ENCODE data around the gene C17orf75. TPM values are rescaled to one million over a fixed set of nuclear protein-coding genes. Genes with fewer than 3 reads are reported as not detected.

C17orf75 gene
- total and polyA plus RNA-seq, 10 of the 15 experiments (the other 5 are each of a cell fraction or from before 2014, with no cell fraction given) = 21.7 to 53.0 (median 27.3) TPM

DNA sequence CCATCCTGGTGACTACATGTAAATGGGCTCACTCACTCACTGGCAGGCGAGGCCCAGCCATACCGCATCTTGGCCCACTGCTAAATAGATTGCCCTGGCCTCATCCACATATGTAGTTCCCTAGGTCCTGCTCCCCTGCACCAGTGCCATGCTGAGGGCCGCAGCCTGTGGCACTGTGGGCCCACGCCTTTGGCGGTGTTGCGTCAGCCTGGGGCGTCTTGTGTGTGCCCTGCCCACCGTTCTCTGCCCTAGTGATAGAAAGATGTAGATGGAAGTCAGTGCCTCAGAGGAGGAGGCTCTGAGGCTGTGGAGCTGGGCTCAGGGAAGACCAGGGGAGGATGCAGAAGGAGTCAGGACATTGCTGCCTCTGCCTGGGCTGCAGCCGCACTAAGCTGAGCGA, 18.9 kb downstream of the C17orf75 start:
- POLR2A ChIA-PET = interaction anchor here (0.6 kb wide), 2 partner anchors 17 to 131 kb away, joined by 3 read pairs; no protein-coding TSS in a partner anchor
- H2AFZ ChIP-seq (ENCODE audit: control insufficient read depth, low read depth, low read length) = no peak overlapping the region
- in situ Hi-C loops (cut with MboI) = no loop called here
- TF ChIP-seq SMAD1 (IDR thresholded peaks at IDR 0.05; ENCODE audit: low read depth, partially characterized antibody) (no peak), NFYA (IDR thresholded peaks at IDR 0.05; ENCODE audit: borderline replicate concordance, low read depth, low read length) (no peak), SREBF2 (IDR thresholded peaks at IDR 0.05; ENCODE audit: low read length) (no peak), YY1 (IDR thresholded peaks at IDR 0.05; ENCODE audit: low read depth, low read length) (no peak), POLR2AphosphoS5 (IDR thresholded peaks at IDR 0.05; ENCODE audit: low read length) (no peak), JUNB (IDR thresholded peaks at IDR 0.05) (no peak), ZNF384 (IDR thresholded peaks at IDR 0.05; ENCODE audit: borderline replicate concordance, low read depth, low read length) (no peak), ZNF24 (IDR thresholded peaks at IDR 0.05) (no peak), ZNF207 (IDR thresholded peaks at IDR 0.05; ENCODE audit: borderline replicate concordance) (no peak), EZH2 (IDR thresholded peaks at IDR 0.05; ENCODE audit: borderline replicate concordance, control insufficient read depth, low read depth, low read length) (no peak), FOXM1 (IDR thresholded peaks at IDR 0.05; ENCODE audit: low read depth, low read length) (no peak), NRF1 (conservative IDR thresholded peaks at IDR 0.05; ENCODE audit: low read depth, low read length) (no peak), FOS (IDR thresholded peaks at IDR 0.05; ENCODE audit: borderline replicate concordance, extremely low read depth, insufficient read length) (no peak), TAF1 (IDR thresholded peaks at IDR 0.05; ENCODE audit: borderline replicate concordance, low read depth, low read length) (no peak)
- TF ChIP-seq, protein P1, sequence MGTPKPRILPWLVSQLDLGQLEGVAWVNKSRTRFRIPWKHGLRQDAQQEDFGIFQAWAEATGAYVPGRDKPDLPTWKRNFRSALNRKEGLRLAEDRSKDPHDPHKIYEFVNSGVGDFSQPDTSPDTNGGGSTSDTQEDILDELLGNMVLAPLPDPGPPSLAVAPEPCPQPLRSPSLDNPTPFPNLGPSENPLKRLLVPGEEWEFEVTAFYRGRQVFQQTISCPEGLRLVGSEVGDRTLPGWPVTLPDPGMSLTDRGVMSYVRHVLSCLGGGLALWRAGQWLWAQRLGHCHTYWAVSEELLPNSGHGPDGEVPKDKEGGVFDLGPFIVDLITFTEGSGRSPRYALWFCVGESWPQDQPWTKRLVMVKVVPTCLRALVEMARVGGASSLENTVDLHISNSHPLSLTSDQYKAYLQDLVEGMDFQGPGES (IDR thresholded peaks at IDR 0.05) = no peak
- TF ChIP-seq, protein P2, sequence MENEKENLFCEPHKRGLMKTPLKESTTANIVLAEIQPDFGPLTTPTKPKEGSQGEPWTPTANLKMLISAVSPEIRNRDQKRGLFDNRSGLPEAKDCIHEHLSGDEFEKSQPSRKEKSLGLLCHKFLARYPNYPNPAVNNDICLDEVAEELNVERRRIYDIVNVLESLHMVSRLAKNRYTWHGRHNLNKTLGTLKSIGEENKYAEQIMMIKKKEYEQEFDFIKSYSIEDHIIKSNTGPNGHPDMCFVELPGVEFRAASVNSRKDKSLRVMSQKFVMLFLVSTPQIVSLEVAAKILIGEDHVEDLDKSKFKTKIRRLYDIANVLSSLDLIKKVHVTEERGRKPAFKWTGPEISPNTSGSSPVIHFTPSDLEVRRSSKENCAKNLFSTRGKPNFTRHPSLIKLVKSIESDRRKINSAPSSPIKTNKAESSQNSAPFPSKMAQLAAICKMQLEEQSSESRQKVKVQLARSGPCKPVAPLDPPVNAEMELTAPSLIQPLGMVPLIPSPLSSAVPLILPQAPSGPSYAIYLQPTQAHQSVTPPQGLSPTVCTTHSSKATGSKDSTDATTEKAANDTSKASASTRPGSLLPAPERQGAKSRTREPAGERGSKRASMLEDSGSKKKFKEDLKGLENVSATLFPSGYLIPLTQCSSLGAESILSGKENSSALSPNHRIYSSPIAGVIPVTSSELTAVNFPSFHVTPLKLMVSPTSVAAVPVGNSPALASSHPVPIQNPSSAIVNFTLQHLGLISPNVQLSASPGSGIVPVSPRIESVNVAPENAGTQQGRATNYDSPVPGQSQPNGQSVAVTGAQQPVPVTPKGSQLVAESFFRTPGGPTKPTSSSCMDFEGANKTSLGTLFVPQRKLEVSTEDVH (IDR thresholded peaks at IDR 0.05; ENCODE audit: low read depth, partially characterized antibody) = no peak
- TF ChIP-seq, protein P3, sequence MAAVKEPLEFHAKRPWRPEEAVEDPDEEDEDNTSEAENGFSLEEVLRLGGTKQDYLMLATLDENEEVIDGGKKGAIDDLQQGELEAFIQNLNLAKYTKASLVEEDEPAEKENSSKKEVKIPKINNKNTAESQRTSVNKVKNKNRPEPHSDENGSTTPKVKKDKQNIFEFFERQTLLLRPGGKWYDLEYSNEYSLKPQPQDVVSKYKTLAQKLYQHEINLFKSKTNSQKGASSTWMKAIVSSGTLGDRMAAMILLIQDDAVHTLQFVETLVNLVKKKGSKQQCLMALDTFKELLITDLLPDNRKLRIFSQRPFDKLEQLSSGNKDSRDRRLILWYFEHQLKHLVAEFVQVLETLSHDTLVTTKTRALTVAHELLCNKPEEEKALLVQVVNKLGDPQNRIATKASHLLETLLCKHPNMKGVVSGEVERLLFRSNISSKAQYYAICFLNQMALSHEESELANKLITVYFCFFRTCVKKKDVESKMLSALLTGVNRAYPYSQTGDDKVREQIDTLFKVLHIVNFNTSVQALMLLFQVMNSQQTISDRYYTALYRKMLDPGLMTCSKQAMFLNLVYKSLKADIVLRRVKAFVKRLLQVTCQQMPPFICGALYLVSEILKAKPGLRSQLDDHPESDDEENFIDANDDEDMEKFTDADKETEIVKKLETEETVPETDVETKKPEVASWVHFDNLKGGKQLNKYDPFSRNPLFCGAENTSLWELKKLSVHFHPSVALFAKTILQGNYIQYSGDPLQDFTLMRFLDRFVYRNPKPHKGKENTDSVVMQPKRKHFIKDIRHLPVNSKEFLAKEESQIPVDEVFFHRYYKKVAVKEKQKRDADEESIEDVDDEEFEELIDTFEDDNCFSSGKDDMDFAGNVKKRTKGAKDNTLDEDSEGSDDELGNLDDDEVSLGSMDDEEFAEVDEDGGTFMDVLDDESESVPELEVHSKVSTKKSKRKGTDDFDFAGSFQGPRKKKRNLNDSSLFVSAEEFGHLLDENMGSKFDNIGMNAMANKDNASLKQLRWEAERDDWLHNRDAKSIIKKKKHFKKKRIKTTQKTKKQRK (IDR thresholded peaks at IDR 0.05; ENCODE audit: low read depth, low read length) = no peak
- TF ChIP-seq, protein P4, sequence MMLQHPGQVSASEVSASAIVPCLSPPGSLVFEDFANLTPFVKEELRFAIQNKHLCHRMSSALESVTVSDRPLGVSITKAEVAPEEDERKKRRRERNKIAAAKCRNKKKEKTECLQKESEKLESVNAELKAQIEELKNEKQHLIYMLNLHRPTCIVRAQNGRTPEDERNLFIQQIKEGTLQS (IDR thresholded peaks at IDR 0.05; ENCODE audit: borderline replicate concordance, extremely low read depth, low read depth, low read length) = no peak

More for the DNA sequence above, 18.9 kb downstream of the C17orf75 start:
- H3K4me3 ChIP-seq = no peak overlapping the region
- SMC1A ChIA-PET (ENCODE audit: uncharacterized antibody, unreplicated experiment) = interaction anchor here (1.1 to 1.3 kb wide), 4 partner anchors 18 to 121 kb away, joined by 3 read pairs; partner anchors contain the start of gene PSMD11
- H3K9ac ChIP-seq (ENCODE audit: control insufficient read depth, insufficient read depth, low read length) = no peak overlapping the region
- WGBS (ENCODE audit: insufficient coverage, insufficient replicate concordance, low lambda C conversion rate, missing lambda C conversion rate) = 95% methylated on average over 10 of the region's 10 CpGs
- H3K4me2 ChIP-seq (ENCODE audit: control insufficient read depth, insufficient read depth) = no peak overlapping the region
- FAIRE-seq = no peak
- intact Hi-C loops (cut with micrococcal nuclease; ENCODE audit: unreplicated experiment) = no loop called here
- H3K27me3 ChIP-seq (replicated peaks in 1 of 2; ENCODE audit: control insufficient read depth in 2 of 2, insufficient read depth in 2 of 2, low read length in 1 of 2) = no peaks in the 10 kb centered on the region
- H4K20me1 ChIP-seq (ENCODE audit: control insufficient read depth, insufficient read depth) = no peaks in the 10 kb centered on the region
- H3K4me1 ChIP-seq (ENCODE audit: control insufficient read depth, insufficient read depth, low read length) = peaks cover 7% of the 10 kb centered on the region
- RAD21 ChIA-PET (ENCODE audit: unreplicated experiment) = interaction anchor here (1.0 to 1.3 kb wide), 2 partner anchors 67 to 554 kb away, joined by 3 read pairs; partner anchors contain the start of gene MYO1D
- H3K9me3 ChIP-seq (replicated peaks; ENCODE audit: control insufficient read depth, insufficient read depth, low read length) = no peaks in the 10 kb centered on the region
- no peak for DNase-seq (ENCODE audit: low read depth, low spot score)
- H3K27ac ChIP-seq (ENCODE audit: control insufficient read depth, insufficient read depth) = no peak overlapping the region
- ATAC-seq = no peak
- CTCF ChIA-PET = interaction anchor here (0.7 to 2.0 kb wide), 2 partner anchors 70 to 119 kb away, joined by 5 to 6 read pairs; no protein-coding TSS in a partner anchor
- BruUV-seq (replicated peaks) = no TSS peak
- H3K36me3 ChIP-seq (ENCODE audit: control insufficient read depth in 2 of 2, insufficient read depth in 2 of 2, low read length in 1 of 2) = no peaks in the 10 kb centered on the region
- no peaks in the 10 kb centered on the region for H3K79me2 ChIP-seq (ENCODE audit: control insufficient read depth, insufficient read depth, low read length)
